Activated naive CD8-positive, alpha-beta T cell treated with anti-CD3 and anti-CD28 coated beads, Interleukin-2, amount 50 U/mL, for 16 hours (primary cell): ENCODE data around the gene PSAT1.
A peak's percentile ranks its signal among the peaks of the same experiment; 100 is the strongest.
"Not testable (repeated sequence)": the region's sequence is repeated elsewhere in the genome, so short reads cannot be mapped to it uniquely, and the experiment has no call there.

Experiments
- DNase-seq: peaks from one replicate; pipeline ENCODE4 v3.0.0-alpha.2; 2020; ENCODE audit warnings: low read depth, low spot score

Gene PSAT1

GRCh38 chr9:78296893-78297671 lies at the start of gene PSAT1:
PSAT1 (plus strand) TSS chr9:78297125; CDS start chr9:78297211, 86 bp downstream.
- DNase-seq, result peak; percentile 76

GRCh38 chr9:78248635-78249034 lies 48.3 kb upstream of the PSAT1 start:
- no peak for DNase-seq

GRCh38 chr9:78249542-78249941 lies 47.4 kb upstream of the PSAT1 start:
- DNase-seq, result no peak

DNA sequence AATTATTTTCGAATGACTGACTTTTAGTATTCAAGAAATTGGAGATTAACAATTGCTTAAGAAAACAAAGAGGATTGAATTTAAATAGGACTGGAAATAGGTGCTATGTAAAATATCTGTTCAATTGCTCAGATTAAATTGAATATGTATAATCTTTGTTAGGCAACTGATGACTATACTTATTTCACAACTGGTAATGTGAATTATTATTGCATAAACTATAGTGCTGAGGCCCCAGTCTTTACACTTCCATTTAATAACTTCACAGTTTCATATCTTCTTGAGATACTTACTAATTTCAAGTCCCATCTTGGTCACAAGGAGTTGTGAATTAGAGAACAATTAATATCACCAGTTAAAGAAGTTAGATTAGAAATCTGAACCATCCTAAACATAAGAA lies 44.3 kb upstream of the PSAT1 start:
- DNase-seq, result no peak

DNA sequence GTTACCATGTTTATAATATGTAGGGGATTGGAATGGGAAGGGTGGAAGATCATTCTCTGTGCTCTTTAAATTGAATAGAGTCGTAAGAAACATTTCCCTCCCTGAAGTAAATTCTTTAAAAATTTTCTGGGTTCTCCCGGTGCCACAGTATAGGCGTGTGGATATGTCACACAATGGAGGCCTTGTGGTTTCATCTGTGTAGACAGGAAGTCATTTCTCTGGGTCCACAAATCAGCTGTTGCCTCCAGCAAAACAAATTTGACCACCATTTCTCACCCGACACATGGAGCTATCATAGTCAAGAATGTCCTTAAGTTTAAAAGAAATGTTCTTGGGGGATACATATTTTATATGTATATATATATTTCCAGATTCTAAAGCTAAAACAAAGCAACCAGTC lies 43.6 kb upstream of the PSAT1 start:
- DNase-seq, result no peak

DNA sequence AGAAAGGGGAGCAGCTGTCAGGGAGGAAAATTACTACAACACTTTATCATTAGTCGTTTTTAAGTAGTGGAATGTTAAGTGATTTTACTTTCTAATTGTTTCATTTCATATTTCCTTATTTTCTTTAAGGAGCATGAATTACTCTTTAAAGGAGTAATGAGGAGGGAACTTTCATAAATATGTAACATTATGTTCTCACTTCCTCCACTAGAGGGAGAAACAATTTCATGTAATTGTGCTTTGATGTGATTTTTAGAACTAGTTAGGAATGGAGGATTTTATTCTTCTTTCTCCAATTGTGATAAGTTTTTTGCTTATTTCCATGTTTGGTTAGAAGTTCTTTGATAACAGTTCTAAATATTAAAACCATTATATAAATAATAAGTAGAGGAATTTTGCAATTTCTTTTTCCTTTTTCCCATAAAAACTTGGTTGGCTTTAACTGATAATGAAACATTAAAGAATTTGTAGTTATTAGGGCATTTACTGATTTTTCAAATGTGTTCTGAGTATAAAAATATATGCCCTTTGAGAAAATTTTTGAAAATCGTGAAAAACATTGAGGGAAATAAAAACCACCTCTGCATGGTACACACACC lies 35.4 kb upstream of the PSAT1 start:
- no peak for DNase-seq

GRCh38 chr9:78262655-78263054 lies 34.3 kb upstream of the PSAT1 start:
- no peak for DNase-seq

DNA sequence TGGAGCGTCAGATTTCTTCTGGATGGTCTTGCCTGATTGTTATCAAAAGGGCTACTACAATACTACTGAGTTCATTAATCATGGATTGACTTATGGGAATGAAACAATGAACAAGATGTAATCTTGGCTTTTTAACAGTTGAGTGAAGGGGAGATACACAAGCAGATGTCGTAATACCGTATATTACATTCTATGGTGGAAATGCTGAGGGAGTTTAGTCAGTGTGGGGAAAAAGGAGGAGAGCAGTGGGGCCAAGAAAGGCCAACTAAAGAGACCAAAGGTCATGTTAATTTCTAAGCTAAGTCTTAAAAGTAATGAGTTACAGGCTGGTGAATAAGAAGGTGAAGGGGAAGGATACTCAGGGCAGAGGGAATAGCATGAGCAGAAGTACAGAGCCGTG lies 29.0 kb upstream of the PSAT1 start:
- no peak for DNase-seq

DNA sequence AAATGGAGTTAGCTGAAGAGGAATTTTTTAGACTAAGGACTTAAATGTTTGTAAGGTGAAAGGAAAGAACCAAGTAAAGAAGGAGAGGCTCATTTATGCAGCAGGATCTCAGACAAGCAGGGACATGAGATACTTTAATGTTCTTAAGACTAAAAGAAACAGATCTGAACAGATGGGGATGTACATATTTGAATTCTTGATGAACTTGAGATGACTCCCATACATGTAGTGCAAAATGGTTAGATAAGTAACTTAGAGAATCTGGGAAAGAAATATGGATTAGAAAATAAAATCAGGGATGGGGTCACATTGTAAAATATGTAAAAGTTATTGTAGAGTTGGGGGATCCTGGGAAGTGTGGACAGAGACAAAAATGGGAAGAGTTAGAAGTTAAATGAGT lies 27.1 kb upstream of the PSAT1 start:
- no peak for DNase-seq

DNA sequence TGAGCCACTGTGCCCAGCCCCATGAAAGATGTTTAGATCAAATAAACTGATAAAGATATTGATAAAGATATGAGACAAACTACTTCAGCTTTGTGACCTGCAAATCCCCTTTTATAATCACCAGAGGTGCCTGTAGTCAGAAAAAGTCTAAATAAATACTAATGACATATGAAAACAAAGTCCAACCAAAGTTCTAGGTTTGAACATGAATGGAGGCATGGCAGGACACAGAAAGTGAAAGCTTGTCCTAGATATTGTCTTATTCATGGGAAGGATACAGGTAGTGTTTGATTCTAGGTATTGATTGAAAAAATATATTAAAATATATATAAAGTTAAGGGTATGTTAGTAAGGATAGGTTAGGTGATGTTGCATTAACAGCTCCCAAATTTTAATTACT lies 24.6 kb upstream of the PSAT1 start:
- DNase-seq, result no peak

DNA sequence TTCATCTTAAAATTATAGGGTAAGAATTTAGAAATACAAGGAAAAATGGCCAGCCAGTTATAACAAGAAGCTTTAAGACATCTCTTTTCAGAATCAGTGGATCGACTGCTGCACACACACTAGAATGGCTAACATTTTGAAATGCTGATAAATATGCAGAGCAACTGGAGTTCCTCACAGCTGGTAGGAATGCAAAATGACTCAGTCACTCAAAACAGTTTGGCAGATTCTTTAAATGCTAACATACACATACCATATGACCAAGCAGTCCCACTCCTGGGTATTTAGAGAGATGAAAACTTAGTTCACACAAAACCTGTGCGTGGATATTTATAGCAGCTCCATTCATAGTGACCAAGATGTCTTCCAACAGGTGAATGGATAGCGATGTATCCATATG lies 23.2 kb upstream of the PSAT1 start:
- no peak for DNase-seq

- DNase-seq, result no peak
Observed at GRCh38 chr9:78278177-78278777, 18.6 kb upstream of the PSAT1 start.

DNA sequence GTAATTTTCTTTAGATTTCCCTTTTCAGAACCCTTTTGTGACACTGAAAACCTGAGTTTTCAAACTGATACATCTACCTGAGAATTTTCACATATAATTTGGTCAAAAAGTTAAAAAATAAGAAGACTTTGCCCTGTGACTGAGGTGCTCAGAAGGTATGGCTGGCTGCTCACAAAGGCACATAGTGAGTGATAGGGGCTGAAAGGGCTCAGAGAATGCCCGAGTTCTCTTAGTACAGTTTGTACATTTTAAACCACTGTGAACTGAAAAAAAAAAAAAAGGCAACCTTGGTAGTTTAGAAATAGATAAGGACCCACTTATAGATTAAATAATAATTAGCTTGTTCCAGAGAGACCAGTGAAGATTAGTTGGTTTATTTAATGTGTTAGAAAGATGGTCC lies 18.1 kb upstream of the PSAT1 start:
- DNase-seq, result no peak

DNA sequence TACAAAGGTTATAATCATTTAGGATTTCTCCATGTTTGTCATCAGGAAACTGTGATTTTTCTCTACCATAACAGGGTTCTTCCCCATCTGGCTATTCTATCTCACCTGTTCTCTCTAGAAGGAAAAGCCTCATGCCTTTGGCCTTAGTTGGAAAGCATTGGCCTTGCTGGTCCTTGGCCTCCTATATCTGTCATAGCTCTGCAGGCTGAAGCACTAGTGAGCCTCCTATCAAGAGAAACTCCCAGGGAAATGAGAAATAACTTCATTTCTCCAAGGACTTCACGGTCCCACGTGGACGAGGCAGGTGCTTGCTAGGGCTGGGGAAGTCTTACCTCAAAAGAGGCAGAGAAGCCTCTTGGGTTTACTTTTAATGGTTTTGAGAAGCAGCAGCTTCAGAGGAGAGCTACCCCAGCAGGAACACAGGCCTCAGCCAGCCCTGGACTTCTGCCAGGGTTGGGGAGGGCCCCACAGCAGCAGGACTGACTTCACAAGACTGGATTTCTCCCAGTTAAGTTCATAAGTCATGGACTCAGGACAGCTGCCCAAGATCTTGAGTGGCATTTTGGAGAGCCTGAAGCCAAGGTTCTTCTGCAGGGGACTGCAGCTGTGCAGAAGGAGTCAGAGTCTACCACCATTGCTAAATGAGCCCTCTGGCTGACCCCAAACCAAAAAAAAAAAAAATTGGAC lies 15.8 kb upstream of the PSAT1 start:
- no peak for DNase-seq

DNA sequence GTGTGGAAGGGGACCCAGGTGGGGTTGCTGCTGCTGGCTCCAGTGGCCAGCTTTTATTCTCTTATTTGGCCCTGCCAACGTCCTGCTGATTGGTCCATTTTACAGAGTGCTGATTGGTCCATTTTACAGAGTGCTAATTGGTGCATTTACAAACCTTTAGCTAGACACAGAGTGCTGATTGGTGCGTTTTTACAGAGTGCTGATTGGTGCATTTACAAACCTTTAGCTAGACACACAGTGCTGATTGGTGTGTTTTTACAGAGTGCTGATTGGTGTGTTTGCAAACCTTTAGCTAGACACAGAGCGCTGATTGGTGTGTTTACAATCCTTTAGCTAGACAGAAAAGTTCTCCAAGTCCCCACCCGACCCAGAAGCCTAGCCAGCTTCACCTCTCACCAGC lies 12.7 kb upstream of the PSAT1 start:
- DNase-seq, result not testable (repeated sequence)

- no peak for DNase-seq
Observed at GRCh38 chr9:78286125-78286524, 10.8 kb upstream of the PSAT1 start.

DNA sequence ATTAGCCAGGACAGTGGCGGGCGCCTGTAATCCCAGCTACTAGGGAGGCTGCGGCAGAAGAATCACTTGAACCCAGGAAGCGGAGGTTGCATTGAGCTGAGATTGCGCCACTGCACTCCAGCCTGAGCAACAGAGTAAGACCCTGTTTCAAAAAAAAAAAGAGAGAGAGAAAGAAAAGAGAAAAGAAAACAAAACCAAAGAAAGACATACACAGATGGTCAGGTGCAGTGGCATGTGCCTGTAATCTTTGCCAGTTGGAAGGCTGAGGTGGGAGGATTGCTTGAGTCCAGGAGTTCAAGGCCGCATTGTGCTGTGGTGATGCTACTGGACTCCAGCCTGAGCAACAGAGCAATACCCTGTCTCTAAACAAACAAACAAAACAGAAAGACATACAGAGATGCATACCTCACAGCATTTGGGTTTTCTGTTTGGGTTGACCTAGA lies 10.0 kb upstream of the PSAT1 start:
- no peak for DNase-seq

- DNase-seq, result no peak
Observed at GRCh38 chr9:78288214-78288892, 8.6 kb upstream of the PSAT1 start.

- DNase-seq, result no peak
Observed at GRCh38 chr9:78289474-78289873, 7.5 kb upstream of the PSAT1 start.

DNA sequence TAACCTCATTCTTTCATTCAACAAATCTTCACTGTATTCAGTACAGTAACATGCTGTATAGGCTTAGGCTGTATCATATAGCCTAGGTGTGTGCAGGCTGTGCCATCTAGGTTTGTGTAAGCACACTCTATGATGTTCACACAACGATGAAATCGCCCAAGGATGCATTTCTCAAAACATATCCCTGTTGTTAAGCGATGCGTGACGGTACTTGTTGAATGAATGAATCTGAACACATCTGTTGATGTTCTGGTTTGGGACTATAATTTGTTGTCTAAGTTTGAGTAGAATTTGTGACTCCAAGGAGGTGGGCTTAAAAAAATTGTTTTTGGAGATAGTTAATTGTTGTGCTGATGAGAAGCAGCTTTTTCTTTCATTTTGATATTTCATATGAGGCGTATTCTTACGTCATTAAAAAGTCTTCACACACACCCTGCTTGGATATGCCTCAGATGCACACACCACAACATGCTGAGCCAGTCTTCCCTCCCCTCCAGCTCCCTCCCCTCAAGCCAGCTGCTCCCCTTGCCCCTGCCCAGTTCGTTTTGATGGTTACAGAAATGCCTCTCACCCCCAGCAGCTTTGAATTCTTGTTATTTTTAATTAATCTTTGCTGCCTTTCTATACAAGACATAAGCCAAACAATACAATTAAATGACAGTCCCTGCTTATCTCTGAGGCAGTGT lies 5.5 kb upstream of the PSAT1 start:
- DNase-seq, result no peak

DNA sequence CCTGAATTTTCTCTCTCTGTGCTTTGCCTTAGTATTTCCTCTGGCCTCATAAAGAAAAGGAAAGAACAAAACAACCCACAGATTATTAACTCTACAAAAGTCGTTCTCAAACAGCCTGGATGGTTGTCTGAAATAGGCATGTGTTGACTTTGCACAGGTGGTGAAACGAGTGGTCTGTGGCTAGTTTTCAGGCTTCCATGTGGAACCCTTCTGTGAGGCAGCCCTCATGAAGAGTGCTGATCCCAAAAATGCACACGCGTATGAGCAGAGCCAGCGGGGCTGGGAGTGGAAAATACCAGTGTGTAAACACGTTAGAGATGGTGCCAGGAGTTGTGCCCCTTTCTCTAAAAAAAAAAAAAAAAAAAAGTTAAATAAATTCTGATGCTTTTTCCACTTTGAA lies 4.9 kb upstream of the PSAT1 start:
- no peak for DNase-seq
